H1 (cell line): ENCODE measurements around the gene MYO16. TPM values are rescaled to one million over a fixed set of nuclear protein-coding genes. Genes with fewer than 3 reads are reported as not detected.

ENCODE experiments used
- CTCF ChIA-PET: fragments of 300-600 bp; sonication (Branson Sonifier 250); formaldehyde crosslinking; loops from one replicate; lab custom pipeline; 2021; ENCODE audit not compliant: partially characterized antibody; lab: Charles Lee
- POLR2A ChIA-PET: fragments of 300-600 bp; sonication (Branson Sonifier 250); formaldehyde crosslinking; loops from one replicate; lab custom pipeline; 2021; ENCODE audit warnings: inconsistent platforms; ENCODE audit not compliant: partially characterized antibody; lab: Charles Lee
- DNase-seq, 2 experiments: peaks; one replicate each; pipeline versions ENCODE4 v3.0.0 to v3.0.0-alpha.2; 2010 to 2022; ENCODE audit warnings: low spot score in 2 of 2, low read depth in 1 of 2, mixed read lengths in 1 of 2
- FAIRE-seq: peaks from 2 replicates; lab custom pipeline; 2011; peaks lifted over from hg19 to GRCh38; lab: Jason Lieb, UNC
- H2AFZ ChIP-seq: 2 replicates; pipeline ENCODE4 v1.8.1; 2012; ENCODE audit warnings: low read length, inconsistent platforms
- H2AK5ac ChIP-seq: 2 replicates; pipeline ENCODE4 v1.6.1; 2013; ENCODE audit warnings: low read depth, low read length
- H2BK120ac ChIP-seq: replicated peaks from 2 replicates; pipeline ENCODE3; 2013; ENCODE audit warnings: low read depth, low read length, inconsistent platforms
- H2BK12ac ChIP-seq: 2 replicates; pipeline ENCODE4 v1.6.1; 2013; ENCODE audit warnings: low read depth, low read length
- H2BK15ac ChIP-seq: 2 replicates; pipeline ENCODE4 v1.6.1; 2013; ENCODE audit warnings: low read length
- H2BK20ac ChIP-seq: 2 replicates; pipeline ENCODE4 v1.6.1; 2013; ENCODE audit warnings: low read length
- H2BK5ac ChIP-seq: 2 replicates; pipeline ENCODE4 v1.6.1; 2013; ENCODE audit warnings: low read depth, low read length
- H3K14ac ChIP-seq: 2 replicates; pipeline ENCODE4 v1.6.1; 2013; ENCODE audit warnings: inconsistent platforms; ENCODE audit not compliant: insufficient read length
- H3K18ac ChIP-seq: 2 replicates; pipeline ENCODE4 v1.6.1; 2013; ENCODE audit warnings: low read length; ENCODE audit errors: extremely low read depth
- H3K23ac ChIP-seq: 2 replicates; pipeline ENCODE4 v1.6.1; 2013; ENCODE audit warnings: inconsistent platforms; ENCODE audit not compliant: insufficient read length
- H3K23me2 ChIP-seq: 2 replicates; pipeline ENCODE4 v1.6.1; 2013; ENCODE audit warnings: low read depth, low read length
- H3K27ac ChIP-seq: 2 replicates; pipeline ENCODE4 v1.6.1; 2011; ENCODE audit warnings: low read depth, low read length, inconsistent platforms
- H3K27me3 ChIP-seq, 4 experiments: replicated peaks in 1 of 4; 1 replicate in 1 of 4; 2 replicates in 3 of 4; pipeline versions ENCODE4 v1.6.1 to v1.8.1; 2011 to 2013; ENCODE audit warnings: low read length in 3 of 4, mild to moderate bottlenecking in 3 of 4, inconsistent platforms in 2 of 4, mixed read lengths in 2 of 4, moderate library complexity in 1 of 4; ENCODE audit not compliant: control insufficient read depth in 3 of 4, insufficient read depth in 3 of 4; ENCODE audit errors: extremely low read depth in 1 of 4
- H3K36me3 ChIP-seq, 4 experiments: 2 replicates each; pipeline versions ENCODE4 v1.6.1 to v1.8.1; 2011 to 2013; ENCODE audit warnings: mild to moderate bottlenecking in 4 of 4, low read length in 3 of 4, moderate library complexity in 2 of 4, control low read depth in 1 of 4, inconsistent platforms in 1 of 4; ENCODE audit not compliant: insufficient read depth in 4 of 4, control insufficient read depth in 2 of 4
- H3K4ac ChIP-seq: replicated peaks from 2 replicates; pipeline ENCODE3; 2013; ENCODE audit warnings: low read length, low read depth, mixed read lengths, inconsistent platforms; ENCODE audit not compliant: insufficient read length
- H3K4me1 ChIP-seq, 4 experiments: replicated peaks in 1 of 4; 1 replicate in 1 of 4; 2 replicates in 3 of 4; pipeline versions ENCODE4 v1.6.1 to v1.8.1; 2011 to 2013; ENCODE audit warnings: low read length in 3 of 4, inconsistent platforms in 2 of 4, mixed read lengths in 1 of 4; ENCODE audit not compliant: insufficient read depth in 4 of 4, control insufficient read depth in 3 of 4
- H3K4me2 ChIP-seq, 2 experiments: 2 replicates each; pipeline versions ENCODE4 v1.6.1 to v1.8.1; 2011 to 2013; ENCODE audit warnings: low read depth in 2 of 2, low read length in 2 of 2, control low read depth in 1 of 2, inconsistent platforms in 1 of 2, mild to moderate bottlenecking in 1 of 2; ENCODE audit not compliant: insufficient read depth in 1 of 2
- H3K4me3 ChIP-seq, 4 experiments: fragments of 200-600, 300-600 bp in 1 of 4; sonication (generic), shearing (Covaris generic), sonication (Bioruptor Twin) in 1 of 4; 2 replicates each; pipeline versions ENCODE4 v1.5.1 to v1.8.1; 2011 to 2016; ENCODE audit warnings: low read length in 4 of 4, low read depth in 3 of 4, control low read depth in 2 of 4, inconsistent platforms in 2 of 4, mild to moderate bottlenecking in 2 of 4, mixed read lengths in 1 of 4, moderate library complexity in 1 of 4; ENCODE audit not compliant: insufficient read depth in 2 of 4; ENCODE audit errors: extremely low read depth in 1 of 4
- H3K56ac ChIP-seq: replicated peaks from 2 replicates; pipeline ENCODE3; 2013; ENCODE audit warnings: low read depth, mild to moderate bottlenecking, mixed read lengths, low read length, inconsistent platforms; ENCODE audit not compliant: insufficient read length
- H3K79me1 ChIP-seq: 2 replicates; pipeline ENCODE4 v1.6.1; 2013; ENCODE audit warnings: low read depth, low read length, control low read depth
- H3K79me2 ChIP-seq, 2 experiments: 2 replicates each; pipeline versions ENCODE4 v1.6.1 to v1.8.1; 2012 to 2013; ENCODE audit warnings: low read length in 2 of 2, mild to moderate bottlenecking in 2 of 2, inconsistent platforms in 1 of 2; ENCODE audit not compliant: insufficient read depth in 2 of 2, control insufficient read depth in 1 of 2
- H3K9ac ChIP-seq, 4 experiments: replicated peaks in 1 of 4; 1 replicate in 1 of 4; 2 replicates in 3 of 4; pipeline versions ENCODE4 v1.6.1 to v1.8.1; 2011 to 2013; ENCODE audit warnings: low read depth in 3 of 4, low read length in 3 of 4, control low read depth in 2 of 4, mild to moderate bottlenecking in 2 of 4, moderate library complexity in 2 of 4, inconsistent platforms in 1 of 4; ENCODE audit errors: extremely low read depth in 1 of 4
- H3K9me3 ChIP-seq, 2 experiments: 2 replicates each; pipeline versions ENCODE4 v1.6.1 to v1.8.1; 2012 to 2013; ENCODE audit warnings: mild to moderate bottlenecking in 2 of 2, moderate library complexity in 2 of 2, control low read depth in 1 of 2, inconsistent platforms in 1 of 2, low read depth in 1 of 2, low read length in 1 of 2, mixed read lengths in 1 of 2; ENCODE audit not compliant: insufficient read depth in 2 of 2
- H4K20me1 ChIP-seq, 2 experiments: replicated peaks in 1 of 2; 2 replicates each; pipeline versions ENCODE3 to v1.8.1; 2011 to 2013; ENCODE audit warnings: inconsistent platforms in 2 of 2, low read length in 2 of 2, mild to moderate bottlenecking in 1 of 2; ENCODE audit not compliant: insufficient read depth in 2 of 2, control insufficient read depth in 1 of 2
- H4K5ac ChIP-seq: 2 replicates; pipeline ENCODE4 v1.6.1; 2013; ENCODE audit warnings: low read length, low read depth, mixed read lengths, inconsistent platforms; ENCODE audit not compliant: insufficient read length
- H4K8ac ChIP-seq: 2 replicates; pipeline ENCODE4 v1.8.0; 2013; ENCODE audit warnings: mild to moderate bottlenecking, moderate library complexity, low read length, inconsistent platforms; ENCODE audit not compliant: insufficient read depth; ENCODE audit errors: extremely low read depth
- H4K91ac ChIP-seq: replicated peaks from 2 replicates; pipeline ENCODE3; 2013; ENCODE audit warnings: low read length, mixed read lengths, inconsistent platforms; ENCODE audit not compliant: insufficient read length
- BRCA1 ChIP-seq: IDR thresholded peaks from 2 replicates; pipeline ENCODE4 v1.6.1; 2012; ENCODE audit warnings: low read depth, low read length, improper control_type of control experiment
- CBX5 ChIP-seq: fragments of 300-800, 300-1000 bp; sonication (generic); IDR thresholded peaks from 2 replicates; pipeline ENCODE4 v1.7.1; 2016; ENCODE audit warnings: antibody characterized with exemption, low read length, low read depth
- CBX8 ChIP-seq: fragments of 300-800, 300-1000 bp; sonication (generic); IDR thresholded peaks from 2 replicates; pipeline ENCODE4 v1.7.1; 2016; ENCODE audit warnings: low read depth, low read length, borderline replicate concordance
- GABPA ChIP-seq: IDR thresholded peaks from 2 replicates; pipeline ENCODE4 v1.6.1; 2011; ENCODE audit warnings: mild to moderate bottlenecking, low read length, moderate library complexity, borderline replicate concordance; ENCODE audit not compliant: insufficient read depth
- GTF2F1 ChIP-seq: IDR thresholded peaks from 2 replicates; pipeline ENCODE4 v1.6.1; 2012; ENCODE audit warnings: low read depth, low read length, improper control_type of control experiment, borderline replicate concordance
- JUN ChIP-seq: IDR thresholded peaks from 2 replicates; pipeline ENCODE4 v1.6.1; 2011; ENCODE audit warnings: low read depth, mild to moderate bottlenecking, improper control_type of control experiment, low read length
- PHF8 ChIP-seq: fragments of 200-600 bp; sonication (generic); conservative IDR thresholded peaks from 2 replicates; pipeline ENCODE4 v1.7.1; 2012; ENCODE audit warnings: low read depth, mild to moderate bottlenecking, inconsistent platforms, low read length, moderate library complexity
- POU5F1 ChIP-seq: IDR thresholded peaks from 2 replicates; pipeline ENCODE4 v1.6.1; 2011; ENCODE audit warnings: low read depth, mild to moderate bottlenecking, low read length, moderate library complexity
- YY1 ChIP-seq: IDR thresholded peaks from 2 replicates; pipeline ENCODE4 v1.6.1; 2011; ENCODE audit warnings: low read depth, mild to moderate bottlenecking, low read length
- WGBS, 2 experiments: shearing (Covaris generic) in 1 of 2; methylation state at CpG; one replicate each; pipeline versions ENCODE4 v1.1.6 to v1.1.7; 2013 to 2015; ENCODE audit warnings: low lambda C conversion rate in 2 of 2, mixed read lengths in 2 of 2, inconsistent platforms in 1 of 2, low coverage in 1 of 2, missing lambda C conversion rate in 1 of 2; ENCODE audit not compliant: insufficient replicate concordance in 2 of 2, insufficient coverage in 1 of 2, insufficient read length in 1 of 2; ENCODE audit errors: extremely low coverage in 1 of 2, missing lambda C conversion rate in 1 of 2; 5-methylcytosine and 5-hydroxymethylcytosine counted together
- polyA plus RNA-seq, 7 experiments: library from polyadenylated mRNA; depleted of rRNA in 3 of 7; stranded (reverse) in 5 of 7; unstranded in 2 of 7; fragments of >200 nt in 5 of 7; fragments of 200-250 nt in 2 of 7; gene quantifications; 1 replicate in 5 of 7; 2 replicates in 1 of 7; 4 replicates in 1 of 7; pipeline versions ENCODE4 v1.2.1 to v1.2.3, GENCODE V29; 2011 to 2013; ENCODE audit warnings: missing spikeins in 2 of 7, mixed read lengths in 2 of 7
- total RNA-seq: library from RNA; stranded (reverse); fragmentation: NEBNext Ultra II Directional; extraction: Animal tissue kit (Norgen Biotek cat#: 25700); gene quantifications from 2 replicates; pipeline ENCODE4 v1.2.1, GENCODE V29; 2021
- TF ChIP-seq, protein P1 (sequence below): IDR thresholded peaks from 2 replicates; pipeline ENCODE4 v1.6.1; 2011; ENCODE audit warnings: low read depth, mild to moderate bottlenecking, low read length; ENCODE audit not compliant: insufficient read depth
- TF ChIP-seq, protein P2 (sequence below): IDR thresholded peaks from 2 replicates; pipeline ENCODE4 v1.6.1; 2012; ENCODE audit warnings: low read length, inconsistent platforms
- TF ChIP-seq, protein P3 (sequence below): IDR thresholded peaks from 2 replicates; pipeline ENCODE4 v1.6.1; 2012; ENCODE audit warnings: inconsistent platforms

MYO16 gene
- total and polyA plus RNA-seq, 2 of the 8 experiments (the other 6 are each of a cell fraction or from before 2014, with no cell fraction given), result 0.02 to 0.22 TPM

DNA sequence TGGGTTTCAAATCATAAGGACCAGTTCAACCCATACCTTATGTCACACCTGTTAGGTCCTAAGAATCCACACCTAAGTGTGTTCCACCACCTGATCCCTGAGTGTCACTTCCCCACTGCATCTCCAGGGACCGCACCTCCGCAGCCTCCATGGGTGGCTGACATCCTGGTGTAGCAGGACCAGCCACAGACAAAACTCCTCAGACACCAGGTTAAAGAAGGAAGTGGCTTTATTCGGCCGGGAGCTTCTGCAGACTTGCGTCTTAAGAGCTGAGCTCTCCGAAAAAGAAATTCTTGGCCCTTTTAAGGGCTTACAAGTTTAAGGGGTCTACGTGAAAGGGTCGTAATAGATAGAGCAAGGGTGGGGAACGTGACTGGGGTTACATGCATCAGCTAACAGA lies 509.9 kb downstream of the MYO16 start:
- no peak for FAIRE-seq
- H3K14ac ChIP-seq, result no peak overlapping the region
- H4K8ac ChIP-seq, result no peak overlapping the region
- no peak overlapping the region for H3K23ac ChIP-seq
- H4K20me1 ChIP-seq, result no peaks in the 10 kb centered on the region
- no peak overlapping the region for H2BK15ac ChIP-seq
- CTCF ChIA-PET, result no interaction called here
- H3K9ac ChIP-seq, result no peak overlapping the region
- H3K56ac ChIP-seq, result no peak overlapping the region
- no peaks in the 10 kb centered on the region for H3K79me1 ChIP-seq
- no peak overlapping the region for H2BK12ac ChIP-seq
- H3K27me3 ChIP-seq, result no peaks in the 10 kb centered on the region
- POLR2A ChIA-PET, result no interaction called here
- no peaks in the 10 kb centered on the region; a peak in 2 of 8 replicates for H3K36me3 ChIP-seq
- 98% methylated on average over 9 of the region's 9 CpGs; no CpG with 5 or more reads in 1 of the 2 experiments for WGBS, 2 experiments
- no peak overlapping the region for H2BK5ac ChIP-seq
- H3K9me3 ChIP-seq, result peaks cover 6 to 12% of the 10 kb centered on the region in 2 experiments
- no peak overlapping the region for H3K27ac ChIP-seq
- no peak for DNase-seq
- H4K91ac ChIP-seq, result no peak overlapping the region
- no peak overlapping the region for H4K5ac ChIP-seq
- no peak overlapping the region for H2AK5ac ChIP-seq
- no peak overlapping the region for H2BK20ac ChIP-seq
- H3K4me1 ChIP-seq, result no peaks in the 10 kb centered on the region
- no peak overlapping the region for H3K18ac ChIP-seq
- no peak overlapping the region for H2AFZ ChIP-seq
- no peak overlapping the region for H3K4ac ChIP-seq
- H3K4me2 ChIP-seq, result no peak overlapping the region
- H3K79me2 ChIP-seq, result no peaks in the 10 kb centered on the region
- H3K23me2 ChIP-seq, result no peaks in the 10 kb centered on the region
- H3K4me3 ChIP-seq, result no peak overlapping the region
- H2BK120ac ChIP-seq, result no peak overlapping the region
- TF ChIP-seq JUN (no peak), PHF8 (no peak), GABPA (no peak), POU5F1 (no peak), BRCA1 (no peak), GTF2F1 (no peak), CBX5 (no peak), YY1 (no peak), CBX8 (no peak)
- TF ChIP-seq, protein P1, sequence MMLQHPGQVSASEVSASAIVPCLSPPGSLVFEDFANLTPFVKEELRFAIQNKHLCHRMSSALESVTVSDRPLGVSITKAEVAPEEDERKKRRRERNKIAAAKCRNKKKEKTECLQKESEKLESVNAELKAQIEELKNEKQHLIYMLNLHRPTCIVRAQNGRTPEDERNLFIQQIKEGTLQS, result no peak
- TF ChIP-seq, protein P2, sequence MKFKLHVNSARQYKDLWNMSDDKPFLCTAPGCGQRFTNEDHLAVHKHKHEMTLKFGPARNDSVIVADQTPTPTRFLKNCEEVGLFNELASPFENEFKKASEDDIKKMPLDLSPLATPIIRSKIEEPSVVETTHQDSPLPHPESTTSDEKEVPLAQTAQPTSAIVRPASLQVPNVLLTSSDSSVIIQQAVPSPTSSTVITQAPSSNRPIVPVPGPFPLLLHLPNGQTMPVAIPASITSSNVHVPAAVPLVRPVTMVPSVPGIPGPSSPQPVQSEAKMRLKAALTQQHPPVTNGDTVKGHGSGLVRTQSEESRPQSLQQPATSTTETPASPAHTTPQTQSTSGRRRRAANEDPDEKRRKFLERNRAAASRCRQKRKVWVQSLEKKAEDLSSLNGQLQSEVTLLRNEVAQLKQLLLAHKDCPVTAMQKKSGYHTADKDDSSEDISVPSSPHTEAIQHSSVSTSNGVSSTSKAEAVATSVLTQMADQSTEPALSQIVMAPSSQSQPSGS, result no peak
- TF ChIP-seq, protein P3, sequence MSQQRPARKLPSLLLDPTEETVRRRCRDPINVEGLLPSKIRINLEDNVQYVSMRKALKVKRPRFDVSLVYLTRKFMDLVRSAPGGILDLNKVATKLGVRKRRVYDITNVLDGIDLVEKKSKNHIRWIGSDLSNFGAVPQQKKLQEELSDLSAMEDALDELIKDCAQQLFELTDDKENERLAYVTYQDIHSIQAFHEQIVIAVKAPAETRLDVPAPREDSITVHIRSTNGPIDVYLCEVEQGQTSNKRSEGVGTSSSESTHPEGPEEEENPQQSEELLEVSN, result no peak
